ENCODE data around the gene ZSWIM3.
"Not testable (repeated sequence)": the region's sequence is repeated elsewhere in the genome, so short reads cannot be mapped to it uniquely, and the experiment has no call there.

ZSWIM3 gene

DNA sequence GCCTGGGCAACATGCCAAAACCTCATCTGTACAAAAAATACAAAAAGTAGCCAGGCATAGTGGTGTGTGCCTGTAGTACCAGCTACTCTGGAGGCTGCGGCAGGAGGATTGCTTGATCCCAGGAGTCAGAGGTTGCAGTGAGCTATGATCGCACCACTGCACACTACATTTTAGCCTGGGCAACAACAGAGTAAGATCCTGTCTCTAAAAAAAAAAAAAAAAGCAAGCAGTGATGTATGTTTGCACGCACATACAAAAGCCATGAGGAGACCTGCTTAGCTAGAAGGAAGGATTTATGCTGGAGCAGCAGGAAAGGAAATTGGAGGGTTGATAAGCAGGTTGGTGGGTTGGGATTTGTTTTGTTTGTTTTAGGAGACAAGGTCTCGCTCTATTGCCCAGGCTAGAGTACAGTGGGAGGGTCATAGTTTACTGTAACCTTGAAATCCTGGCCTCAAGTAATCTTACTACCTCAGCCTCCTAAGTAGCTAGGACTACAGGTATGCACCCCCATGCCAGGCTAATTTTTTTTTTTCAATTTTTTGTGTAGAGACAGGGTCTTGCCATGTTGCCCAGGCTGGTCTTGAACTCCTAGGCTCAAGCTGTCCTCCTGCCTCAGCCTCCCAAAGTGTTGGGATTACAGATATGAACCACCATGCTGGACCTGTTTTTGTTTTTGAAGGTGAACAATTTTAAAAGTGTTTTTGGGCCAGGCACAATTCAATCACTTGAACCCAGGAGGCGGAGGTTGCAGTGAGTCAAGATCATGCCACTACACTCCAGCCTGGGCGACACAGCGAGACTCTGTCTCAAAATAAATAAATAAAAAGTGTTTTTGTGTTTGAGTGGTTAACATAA lies 4.0 kb downstream of the ZSWIM3 start:
- no peak for FAIRE-seq

DNA sequence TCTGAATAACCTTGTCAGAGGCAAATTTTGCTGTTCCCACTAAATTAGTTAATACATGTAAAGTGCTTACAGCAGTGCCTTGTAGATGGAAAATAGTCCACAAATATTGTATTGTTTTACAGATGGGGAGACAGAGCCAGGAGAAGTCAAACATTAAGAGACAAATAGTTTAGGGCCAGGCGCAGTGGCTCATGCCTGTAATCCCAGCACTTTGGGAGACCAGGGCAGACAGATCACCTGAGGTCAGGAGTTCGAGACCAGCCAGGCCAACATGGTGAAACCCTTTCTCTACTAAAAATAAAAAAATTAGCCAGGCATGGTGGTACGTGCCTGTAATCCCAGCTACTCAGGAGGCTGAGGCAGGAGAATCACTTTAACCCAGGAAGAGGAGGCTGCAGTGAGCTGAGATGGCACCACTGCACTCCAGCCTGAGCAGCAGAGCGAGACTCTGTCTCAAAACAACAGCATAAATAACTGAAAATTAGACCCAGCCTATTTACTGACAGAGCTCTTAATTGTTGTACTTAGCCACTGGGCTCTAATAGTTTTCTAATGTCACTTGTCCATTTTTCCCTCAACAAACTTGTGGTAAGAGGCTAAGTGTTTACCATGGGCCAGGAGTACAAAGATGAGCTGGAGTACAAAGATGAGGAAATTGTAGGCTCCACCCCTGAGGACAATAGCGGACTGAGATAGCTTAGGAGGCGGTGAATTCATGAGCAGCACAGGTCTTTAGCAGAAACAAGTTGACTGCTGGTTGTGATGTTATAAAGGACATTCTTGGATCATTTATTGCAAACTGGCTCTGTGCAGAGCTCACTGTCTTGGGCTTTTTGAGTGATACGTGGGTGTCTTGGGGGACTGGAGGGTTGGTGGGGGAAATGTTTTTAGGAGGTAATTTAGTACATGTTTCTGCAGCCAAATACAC lies 6.4 kb downstream of the ZSWIM3 start:
- no peak for FAIRE-seq

- no peak for FAIRE-seq
These were observed 9.0 kb downstream of the ZSWIM3 start for GRCh38 chr20:45866454-45866853.

GRCh38 chr20:45867136-45867818 lies 9.9 kb downstream of the ZSWIM3 start:
- no peak for FAIRE-seq

- no peak for FAIRE-seq
These were observed 10.4 kb downstream of the ZSWIM3 start for GRCh38 chr20:45867819-45868176.

DNA sequence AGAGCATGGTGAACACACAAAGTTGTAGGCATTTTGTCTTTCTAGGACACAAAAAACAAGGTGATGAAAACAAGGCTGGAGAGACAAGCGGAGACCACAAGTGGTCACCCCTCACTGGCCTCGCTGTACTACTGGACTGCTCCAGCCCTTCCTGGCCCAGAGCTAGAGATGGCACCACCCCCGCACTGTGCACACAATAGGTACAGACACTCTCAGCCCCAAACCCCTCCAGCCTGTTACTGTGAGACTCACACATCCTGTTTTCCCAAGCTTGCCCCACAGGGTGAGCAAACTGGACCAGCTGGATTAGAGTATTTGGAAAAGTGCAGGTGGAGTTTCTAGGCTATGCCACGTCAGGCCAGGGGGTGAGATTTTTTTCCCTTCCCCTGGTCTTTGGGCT lies 15.2 kb downstream of the ZSWIM3 start:
- FAIRE-seq, result no peak

DNA sequence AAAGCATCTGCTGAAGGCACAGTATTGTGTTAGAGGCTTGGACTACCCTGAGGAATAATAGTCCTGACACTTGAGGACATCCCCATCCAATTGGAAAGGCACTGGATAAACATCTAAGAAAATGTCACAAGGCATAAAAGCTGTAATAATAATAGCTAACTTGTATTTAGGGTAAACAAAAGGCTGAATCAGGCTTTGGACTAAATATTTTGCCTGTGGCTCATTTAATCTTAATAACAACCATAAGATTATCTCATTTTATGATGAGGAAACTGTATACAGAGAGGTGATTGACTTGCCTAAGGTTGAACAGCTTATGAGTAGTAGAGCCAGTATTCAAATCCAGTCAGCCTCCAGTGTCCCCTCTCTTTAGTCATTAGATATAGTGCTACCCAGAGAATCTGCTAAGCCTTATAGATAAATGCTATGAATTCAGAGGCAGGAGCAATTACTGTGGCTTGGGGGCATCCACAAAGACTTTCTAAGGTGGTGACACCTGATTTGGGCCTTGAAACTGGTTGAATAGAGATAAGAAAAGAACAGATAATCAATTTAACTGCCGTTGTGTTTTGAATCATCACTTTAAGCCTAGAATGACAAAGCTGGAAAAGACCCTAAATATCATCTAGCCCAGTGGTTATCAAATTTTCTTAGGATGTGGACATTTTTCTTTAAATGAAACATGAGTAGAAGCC lies 16.1 kb downstream of the ZSWIM3 start:
- FAIRE-seq, result no peak

- FAIRE-seq, result not testable (repeated sequence)
These were observed 16.7 kb downstream of the ZSWIM3 start for GRCh38 chr20:45874104-45874481.

DNA sequence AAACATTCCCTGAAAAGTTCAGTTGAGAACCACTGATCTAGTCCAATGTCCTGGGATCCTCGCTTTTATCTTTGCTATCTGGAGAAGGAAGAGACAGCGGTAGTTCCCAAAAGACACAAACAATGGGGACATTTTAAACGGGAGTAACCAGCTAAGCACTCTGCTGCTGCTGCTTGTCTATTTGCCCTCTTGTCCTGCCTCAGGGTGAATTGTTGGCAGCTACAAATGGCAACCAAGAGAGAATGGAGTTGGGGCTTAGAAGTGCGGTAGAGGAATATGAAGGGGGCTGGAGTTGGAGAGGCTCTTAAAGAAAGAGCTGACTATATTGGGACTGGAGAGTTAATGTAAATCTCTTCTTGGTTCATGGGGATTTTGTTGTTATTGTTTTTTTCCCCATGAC lies 17.2 kb downstream of the ZSWIM3 start:
- FAIRE-seq, result no peak

GRCh38 chr20:45878076-45878761 lies 20.8 kb downstream of the ZSWIM3 start:
- FAIRE-seq, result no peak

- peak; percentile 97 for FAIRE-seq
These were observed 23.8 kb downstream of the ZSWIM3 start, which contains the start of gene ZSWIM1 for GRCh38 chr20:45880988-45881788. Gene ZSWIM1 (plus strand): TSS chr20:45881227. CDS start chr20:45882593, 1,366 bp downstream.

DNA sequence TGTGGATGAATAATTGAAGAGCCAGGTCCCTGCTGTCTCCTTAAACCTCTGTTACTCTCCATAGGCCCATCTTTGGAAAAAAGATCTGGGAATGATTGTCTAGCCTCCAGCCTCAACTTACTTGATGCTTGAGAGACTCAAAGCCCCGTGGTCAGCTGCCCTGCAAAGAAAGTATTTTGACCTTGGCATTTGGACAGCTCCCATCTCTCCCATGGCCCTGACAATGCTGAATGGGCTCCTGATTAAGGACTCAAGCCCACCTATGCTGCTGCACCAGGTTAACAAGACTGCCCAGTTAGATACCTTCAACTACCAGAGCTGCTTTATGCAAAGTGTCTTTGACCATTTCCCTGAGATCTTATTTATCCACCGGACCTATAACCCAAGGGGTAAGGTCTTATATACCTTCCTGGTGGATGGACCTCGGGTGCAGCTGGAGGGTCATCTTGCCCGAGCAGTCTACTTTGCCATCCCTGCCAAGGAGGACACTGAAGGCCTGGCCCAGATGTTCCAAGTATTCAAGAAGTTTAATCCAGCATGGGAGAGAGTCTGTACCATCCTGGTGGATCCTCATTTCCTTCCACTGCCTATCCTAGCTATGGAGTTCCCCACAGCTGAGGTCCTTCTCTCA lies 25.2 kb downstream of the ZSWIM3 start:
- no peak for FAIRE-seq

- FAIRE-seq, result no peak
These were observed 25.7 kb downstream of the ZSWIM3 start for GRCh38 chr20:45883100-45883469.

- no peak for FAIRE-seq
These were observed 29.4 kb downstream of the ZSWIM3 start for GRCh38 chr20:45886590-45887345.

DNA sequence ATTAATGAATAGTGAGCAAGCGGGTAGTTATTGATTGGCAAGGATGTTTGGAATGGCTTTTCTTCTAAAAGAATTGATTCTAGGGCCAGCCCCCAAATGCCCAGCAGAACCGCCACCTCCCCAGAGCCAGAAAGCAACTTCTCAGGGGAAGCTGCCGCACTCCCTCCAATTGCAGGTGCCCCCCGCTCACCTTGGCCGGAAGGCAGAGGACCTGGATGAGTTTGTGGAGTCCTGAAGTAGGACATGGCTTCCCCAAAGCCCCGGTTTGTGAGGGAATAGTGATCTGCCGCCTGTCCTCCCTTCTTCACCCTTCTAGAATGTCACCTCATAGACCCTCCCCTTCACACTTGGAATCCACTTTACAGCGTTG lies 29.9 kb downstream of the ZSWIM3 start, which contains the start of gene SPATA25:
Gene SPATA25, minus strand, starts transcription at position 277 of the 370 bp plus-strand sequence. Its CDS starts 32 bp downstream, at position 245.
- no peak for FAIRE-seq

DNA sequence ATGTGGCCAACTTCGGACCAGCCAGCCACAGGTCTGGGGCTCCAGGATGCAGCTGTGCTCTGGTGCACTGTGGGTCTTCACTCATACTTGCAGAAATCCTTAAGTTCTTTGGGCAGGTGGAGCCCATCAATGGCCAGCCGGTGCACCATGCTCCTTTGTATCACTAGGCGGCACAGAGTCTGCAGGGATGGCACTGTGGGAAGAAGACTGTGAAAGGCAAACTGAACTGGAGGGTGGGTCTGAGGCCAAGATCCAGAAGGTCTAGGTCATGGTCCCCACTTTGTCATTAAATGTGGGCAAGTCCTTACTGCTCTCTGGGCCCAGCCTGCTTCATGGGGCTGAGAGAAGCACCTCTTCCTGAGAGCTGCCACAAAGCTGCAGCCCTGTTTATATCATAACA lies 31.3 kb downstream of the ZSWIM3 start:
- FAIRE-seq, result no peak

GRCh38 chr20:45890077-45890984 lies 32.9 kb downstream of the ZSWIM3 start:
- FAIRE-seq, result peak; percentile 11

All from G401.6 (cell line).